Measurements from ENCODE around the gene POU4F1.
"Not testable (repeated sequence)": the region's sequence is repeated elsewhere in the genome, so short reads cannot be mapped to it uniquely, and the experiment has no call there.

Gene POU4F1, protein sequence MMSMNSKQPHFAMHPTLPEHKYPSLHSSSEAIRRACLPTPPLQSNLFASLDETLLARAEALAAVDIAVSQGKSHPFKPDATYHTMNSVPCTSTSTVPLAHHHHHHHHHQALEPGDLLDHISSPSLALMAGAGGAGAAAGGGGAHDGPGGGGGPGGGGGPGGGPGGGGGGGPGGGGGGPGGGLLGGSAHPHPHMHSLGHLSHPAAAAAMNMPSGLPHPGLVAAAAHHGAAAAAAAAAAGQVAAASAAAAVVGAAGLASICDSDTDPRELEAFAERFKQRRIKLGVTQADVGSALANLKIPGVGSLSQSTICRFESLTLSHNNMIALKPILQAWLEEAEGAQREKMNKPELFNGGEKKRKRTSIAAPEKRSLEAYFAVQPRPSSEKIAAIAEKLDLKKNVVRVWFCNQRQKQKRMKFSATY

DNA sequence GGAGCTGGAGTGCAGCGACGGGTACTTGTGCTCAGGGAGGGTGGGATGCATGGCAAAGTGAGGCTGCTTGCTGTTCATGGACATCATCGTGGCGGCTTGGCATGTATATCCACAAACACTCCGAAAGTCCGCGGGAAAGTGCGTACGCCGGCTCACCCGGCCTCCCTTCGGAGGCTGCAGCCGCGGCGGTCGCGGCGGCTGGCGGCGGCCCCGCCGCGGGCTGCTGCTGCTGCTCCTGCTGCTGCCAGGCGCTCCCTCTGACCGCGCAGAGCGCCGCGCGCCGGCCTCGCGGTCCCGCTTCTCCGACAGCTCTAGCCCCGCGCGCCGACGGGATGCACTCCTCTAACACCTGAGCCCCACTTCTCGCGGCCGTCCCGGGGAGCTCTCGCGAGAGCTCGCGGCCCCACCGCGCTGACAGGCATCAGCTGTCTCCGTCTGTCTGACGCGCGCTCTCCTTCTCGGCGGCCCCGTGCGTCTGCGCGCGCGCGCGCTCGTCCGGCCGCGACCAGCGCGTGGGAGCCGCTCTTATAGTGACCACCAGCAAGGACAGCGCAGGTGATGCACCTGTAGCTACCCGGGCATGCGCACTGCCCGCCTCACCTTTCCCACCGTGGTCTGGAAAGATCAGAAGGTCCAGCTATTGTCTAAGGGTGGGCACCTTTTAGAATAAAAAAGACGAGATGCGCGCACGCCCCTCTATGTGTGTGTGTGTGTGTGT lies at the start of gene POU4F1:
POU4F1 (minus strand) TSS at position 313 of the 718 bp plus-strand sequence; CDS start at position 87, 226 bp downstream.
- DNase-seq (ENCODE audit: low read depth in 2 of 3, low spot score in 2 of 3) = peak in 1 of 3 experiments; percentile 35

DNA sequence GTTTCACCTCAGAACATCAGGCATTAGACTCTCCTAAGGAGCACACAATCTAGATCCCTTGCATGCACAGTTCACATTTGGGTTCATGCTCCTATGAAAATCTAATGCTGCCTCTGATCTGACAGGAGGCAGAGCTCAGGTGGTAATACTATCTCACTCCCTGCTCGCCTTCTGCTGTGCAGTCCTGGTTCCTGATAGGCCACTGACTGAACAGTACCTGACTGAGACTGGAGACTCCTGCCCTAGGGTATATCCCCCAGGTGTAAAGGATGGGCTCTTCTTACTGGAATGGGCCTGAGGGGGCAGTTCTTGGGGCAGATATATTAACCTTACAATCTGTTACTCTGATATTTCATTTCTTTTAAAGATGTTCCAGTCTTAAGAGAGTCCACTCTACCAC lies 49.3 kb upstream of the POU4F1 start:
- DNase-seq (ENCODE audit: low read depth in 2 of 3, low spot score in 2 of 3) = no peak

DNA sequence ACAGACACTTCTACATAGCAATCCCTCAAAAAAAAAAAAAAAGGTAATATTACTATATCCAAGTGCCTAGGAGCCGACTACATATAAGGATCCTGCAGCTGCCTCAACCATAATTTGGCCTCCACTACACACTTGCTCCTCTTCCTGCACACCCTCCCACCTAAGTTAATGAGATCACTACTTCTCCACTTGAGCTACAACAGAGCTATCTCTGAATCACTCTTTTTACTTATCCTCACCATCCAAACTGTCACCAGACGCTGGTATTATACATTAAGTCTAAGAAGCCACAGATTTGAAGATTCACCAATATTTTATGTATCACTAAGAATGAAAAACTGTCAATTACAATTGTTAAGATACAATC lies 47.3 kb upstream of the POU4F1 start:
- DNase-seq (ENCODE audit: low read depth in 2 of 3, low spot score in 2 of 3) = no peak

DNA sequence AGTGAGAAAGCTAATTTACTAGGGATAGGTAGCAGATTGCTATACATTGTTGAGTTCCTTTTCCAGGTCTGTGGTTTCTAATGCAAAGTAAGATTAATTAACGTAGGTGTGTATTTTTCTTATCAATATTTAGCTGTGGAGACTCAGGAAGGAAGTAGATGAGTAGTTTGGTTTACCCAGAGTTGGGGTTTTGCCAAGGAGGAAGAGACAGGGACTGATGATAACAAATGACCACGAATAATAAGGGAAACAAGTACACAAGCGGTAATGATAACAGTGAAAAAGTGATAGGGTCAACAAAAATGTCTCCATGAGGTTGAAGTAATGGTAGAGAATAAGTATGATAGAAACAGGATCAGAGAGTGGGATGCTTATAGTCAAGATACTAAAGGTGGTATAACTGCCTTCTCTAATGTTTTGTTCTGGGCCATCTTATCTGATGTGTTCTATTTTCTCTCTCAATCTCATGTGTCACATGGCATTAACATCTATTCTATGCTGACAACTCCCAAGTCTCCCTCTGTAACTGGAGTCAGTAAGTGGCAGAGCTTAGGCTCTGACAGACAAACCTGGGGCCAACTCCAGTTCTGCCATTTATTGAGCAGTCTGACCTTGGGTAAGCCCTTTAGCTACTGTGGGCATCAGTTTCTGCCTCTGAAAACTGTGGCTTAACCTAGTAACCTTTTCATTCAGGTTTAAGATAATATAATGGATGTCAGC lies 46.8 kb upstream of the POU4F1 start:
- no peak for DNase-seq (ENCODE audit: low read depth in 2 of 3, low spot score in 2 of 3)

DNA sequence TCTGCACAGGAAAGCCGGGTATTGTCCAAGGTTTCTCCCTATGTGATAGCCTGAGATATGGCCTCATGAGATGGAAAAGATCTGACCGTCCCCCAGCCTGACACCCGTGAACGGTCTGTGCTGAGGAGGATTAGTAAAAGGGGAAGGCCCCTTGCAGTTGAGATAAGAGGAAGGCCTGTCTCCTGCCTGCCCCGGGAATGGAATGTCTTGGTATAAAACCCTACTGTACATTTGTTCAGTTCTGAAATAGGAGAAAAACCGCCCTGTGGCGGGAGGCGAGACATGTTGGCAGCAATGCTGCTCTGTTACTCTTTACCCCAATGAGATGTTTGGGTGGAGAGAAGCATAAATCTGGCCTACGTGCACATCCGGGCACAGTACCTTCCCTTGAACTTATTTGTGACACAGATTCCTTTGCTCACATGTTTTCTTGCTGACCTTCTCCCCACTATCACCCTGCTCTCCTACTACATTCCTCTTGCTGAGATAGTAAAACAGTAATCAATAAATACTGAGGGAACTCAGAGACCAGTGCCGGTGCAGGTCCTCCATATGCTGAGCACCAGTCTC lies 43.8 kb upstream of the POU4F1 start:
- not testable (repeated sequence) for DNase-seq (ENCODE audit: low read depth in 2 of 3, low spot score in 2 of 3)

DNA sequence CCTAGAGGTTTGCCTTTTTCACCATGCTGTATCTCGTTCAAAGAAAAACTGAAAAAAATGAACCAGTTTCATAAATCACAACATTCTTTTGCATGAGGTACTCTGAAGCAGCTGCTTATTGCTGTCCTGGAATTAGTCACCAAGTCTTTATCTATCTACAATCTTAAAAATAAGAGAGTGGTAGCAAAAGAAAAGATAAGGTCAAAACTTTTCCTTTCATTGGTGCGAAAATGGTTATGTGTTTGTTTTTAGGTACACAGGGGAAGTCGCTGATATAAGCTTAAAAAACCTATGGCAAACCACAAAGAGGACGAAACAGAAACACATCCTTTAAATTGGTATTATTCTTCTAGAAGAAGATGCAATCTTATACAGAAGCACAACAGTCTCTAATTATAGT lies 34.9 kb upstream of the POU4F1 start:
- DNase-seq (ENCODE audit: low read depth in 2 of 3, low spot score in 2 of 3) = no peak

DNA sequence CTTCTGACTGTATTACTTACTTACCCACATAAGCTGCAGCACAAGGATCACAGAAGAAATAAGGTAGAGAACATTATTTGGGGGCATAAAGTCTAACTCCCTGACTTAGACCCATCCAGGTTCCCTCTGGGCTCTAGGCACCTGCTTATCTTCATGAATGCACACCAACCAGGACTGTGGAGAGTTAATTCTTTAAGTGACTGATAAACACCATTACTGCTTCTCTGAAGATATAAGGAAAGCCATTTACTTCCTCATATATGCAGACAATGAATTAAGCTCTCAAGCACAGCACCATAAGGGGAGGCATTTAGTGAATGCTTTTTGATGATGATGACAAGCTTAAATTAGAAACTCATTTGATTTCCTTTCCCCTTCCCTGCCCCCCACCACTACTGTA lies 33.1 kb upstream of the POU4F1 start:
- DNase-seq (ENCODE audit: low read depth in 2 of 3, low spot score in 2 of 3) = no peak

DNA sequence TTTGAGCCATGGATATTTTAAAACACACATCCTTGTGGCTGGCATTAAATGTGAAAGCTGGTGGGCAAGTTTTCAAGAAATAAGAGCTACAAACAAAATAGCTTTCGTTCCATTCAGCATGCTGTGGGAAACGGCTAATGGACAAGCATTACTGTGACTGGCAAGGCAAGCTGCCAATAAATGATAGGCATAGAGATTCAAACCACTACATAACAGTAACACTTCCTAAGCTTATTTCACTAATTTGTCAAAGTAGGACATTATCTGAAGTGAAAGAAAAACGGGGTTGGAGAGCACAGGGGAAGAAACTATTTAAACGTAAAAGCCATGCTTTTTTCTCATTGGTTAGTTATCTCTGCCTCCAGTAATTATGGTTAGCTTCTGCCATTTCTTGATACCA lies 29.6 kb upstream of the POU4F1 start:
- DNase-seq (ENCODE audit: low read depth in 2 of 3, low spot score in 2 of 3) = no peak

DNA sequence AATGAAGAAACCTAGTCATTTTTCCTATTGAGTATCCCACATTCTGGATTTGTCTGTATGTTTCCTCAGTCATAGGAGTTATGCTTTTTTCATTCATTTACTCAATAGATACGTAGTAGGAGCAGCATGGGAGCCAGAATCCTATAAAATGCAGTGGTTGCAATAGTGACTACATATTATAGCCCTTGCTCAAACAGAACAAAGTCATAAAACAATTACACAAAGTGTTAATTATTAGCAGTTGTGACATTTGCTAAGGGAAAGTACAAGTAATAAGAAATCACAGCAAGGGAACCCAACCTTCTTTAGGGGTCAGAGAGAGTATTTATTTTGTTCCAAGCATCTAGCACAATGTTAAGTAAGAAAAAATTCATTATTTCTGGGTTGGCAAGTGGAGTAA lies 27.7 kb upstream of the POU4F1 start:
- DNase-seq (ENCODE audit: low read depth in 2 of 3, low spot score in 2 of 3) = no peak

DNA sequence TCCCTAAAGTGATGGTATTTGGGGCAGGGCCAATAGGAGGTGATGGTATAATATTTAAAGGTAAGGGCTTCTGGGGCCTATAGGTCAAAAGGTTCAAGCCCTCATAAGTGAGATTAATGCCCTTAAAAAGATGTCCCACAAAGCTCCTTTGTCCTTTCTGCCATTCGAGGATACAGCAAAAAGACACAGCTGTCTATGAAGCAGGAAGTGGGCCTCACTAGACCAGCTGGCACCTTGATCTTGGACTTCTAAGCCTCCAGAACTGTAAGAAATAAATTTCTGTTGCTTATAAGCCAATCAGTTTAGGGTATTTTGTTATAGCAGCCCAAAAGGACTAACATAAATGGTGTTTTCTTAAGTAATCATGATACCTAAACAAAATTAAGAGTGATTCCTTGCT lies 27.2 kb upstream of the POU4F1 start:
- DNase-seq (ENCODE audit: low read depth in 2 of 3, low spot score in 2 of 3) = no peak

DNA sequence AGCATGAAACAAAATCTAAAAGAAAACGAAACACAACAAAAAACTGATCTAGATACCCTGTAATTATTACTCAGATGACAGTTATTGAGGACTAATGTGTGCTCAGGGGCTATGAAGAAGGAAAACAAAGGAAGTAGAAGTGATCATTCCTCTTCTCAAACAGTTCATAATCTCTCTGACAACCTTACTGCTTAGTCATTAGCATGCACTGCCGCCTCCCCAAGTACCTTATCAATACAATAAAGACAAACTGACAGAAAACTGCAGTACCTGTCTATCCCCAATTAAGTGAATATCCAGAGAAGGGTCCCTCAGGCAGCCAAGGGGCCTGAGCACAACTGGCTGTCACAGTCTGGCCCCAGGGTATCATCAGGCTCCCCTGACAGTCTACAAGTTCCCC lies 22.0 kb upstream of the POU4F1 start:
- no peak for DNase-seq (ENCODE audit: low read depth in 2 of 3, low spot score in 2 of 3)

DNA sequence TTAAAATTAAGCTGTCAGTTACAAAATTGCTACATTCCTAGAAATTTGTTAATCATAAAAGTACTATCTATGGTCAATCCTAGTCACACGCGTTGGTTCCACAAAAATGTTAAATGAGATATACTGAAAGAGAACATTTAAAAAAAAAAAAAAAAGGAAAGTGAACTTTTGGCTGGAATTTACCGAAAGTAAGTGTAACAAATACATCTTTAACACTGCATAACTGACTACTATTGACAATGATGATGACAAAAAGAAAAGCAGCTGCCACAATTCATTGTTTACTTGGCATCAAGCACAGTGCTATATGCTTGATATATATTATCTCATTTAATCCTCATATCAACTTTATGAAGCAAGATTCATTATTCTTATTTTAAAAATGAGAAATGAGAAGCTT lies 19.8 kb upstream of the POU4F1 start:
- no peak for DNase-seq (ENCODE audit: low read depth in 2 of 3, low spot score in 2 of 3)

DNA sequence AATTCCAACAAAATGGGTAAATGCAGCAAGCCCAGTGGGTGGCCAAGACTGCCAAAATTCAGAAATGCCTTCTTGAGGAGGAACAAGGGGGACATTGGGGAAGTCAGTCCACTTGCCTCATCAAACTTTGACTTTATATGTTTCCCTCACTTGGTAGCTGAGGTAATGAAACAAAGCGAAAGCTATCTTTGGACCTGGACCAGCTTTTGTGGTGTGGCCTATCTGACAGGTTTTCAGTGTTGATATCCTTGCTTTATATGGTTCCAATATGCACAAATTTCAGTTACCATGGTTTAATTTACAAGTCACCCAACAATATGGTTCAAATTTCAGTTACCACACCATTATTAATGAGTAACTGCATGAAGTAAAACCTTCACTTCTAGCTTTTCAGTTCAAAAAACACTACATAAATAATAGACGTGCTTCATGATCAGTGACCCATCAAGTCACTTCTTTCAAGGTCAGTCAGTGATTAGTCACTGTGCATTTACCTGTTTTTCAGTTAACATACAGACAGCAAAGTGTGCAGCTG lies 17.7 kb upstream of the POU4F1 start:
- DNase-seq (ENCODE audit: low read depth in 2 of 3, low spot score in 2 of 3) = no peak

DNA sequence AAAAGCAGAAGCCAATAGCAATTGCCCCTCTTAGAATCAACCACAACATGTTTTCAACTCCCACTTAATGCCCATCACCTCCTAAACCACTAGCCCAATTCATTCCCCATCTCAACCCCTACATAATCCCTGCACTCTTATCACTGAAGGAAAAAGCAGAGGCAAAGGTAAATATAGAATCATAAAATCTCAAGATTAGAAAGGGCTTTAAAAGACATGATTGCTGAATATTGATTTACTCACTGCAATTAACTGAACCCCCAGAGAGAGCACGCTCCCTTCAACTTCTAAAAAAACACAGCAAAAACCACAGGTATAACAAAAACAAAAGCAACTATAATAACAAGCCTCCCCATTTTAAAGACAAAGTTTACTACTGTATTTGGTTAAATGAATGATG lies 15.1 kb upstream of the POU4F1 start:
- DNase-seq (ENCODE audit: low read depth in 2 of 3, low spot score in 2 of 3) = no peak

DNA sequence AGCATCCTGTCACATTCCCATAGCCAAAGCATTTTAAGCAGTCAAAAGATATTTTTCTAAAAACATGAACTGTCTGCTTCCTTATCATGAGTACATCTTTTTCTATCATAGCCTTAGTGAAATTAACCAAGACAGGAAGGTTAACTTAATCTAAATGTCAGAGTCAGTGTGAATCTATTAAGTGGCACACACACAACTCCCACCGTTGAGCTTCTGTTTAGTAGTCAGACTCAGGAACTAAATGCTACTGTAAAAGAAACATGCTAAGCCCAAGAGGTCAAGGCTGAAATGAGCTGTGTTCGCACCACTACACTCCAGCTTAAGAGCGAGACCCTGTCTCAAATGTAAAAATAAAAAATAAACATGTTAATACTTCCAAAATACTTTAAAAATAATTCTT lies 7.7 kb upstream of the POU4F1 start:
- DNase-seq (ENCODE audit: low read depth in 2 of 3, low spot score in 2 of 3) = no peak

DNA sequence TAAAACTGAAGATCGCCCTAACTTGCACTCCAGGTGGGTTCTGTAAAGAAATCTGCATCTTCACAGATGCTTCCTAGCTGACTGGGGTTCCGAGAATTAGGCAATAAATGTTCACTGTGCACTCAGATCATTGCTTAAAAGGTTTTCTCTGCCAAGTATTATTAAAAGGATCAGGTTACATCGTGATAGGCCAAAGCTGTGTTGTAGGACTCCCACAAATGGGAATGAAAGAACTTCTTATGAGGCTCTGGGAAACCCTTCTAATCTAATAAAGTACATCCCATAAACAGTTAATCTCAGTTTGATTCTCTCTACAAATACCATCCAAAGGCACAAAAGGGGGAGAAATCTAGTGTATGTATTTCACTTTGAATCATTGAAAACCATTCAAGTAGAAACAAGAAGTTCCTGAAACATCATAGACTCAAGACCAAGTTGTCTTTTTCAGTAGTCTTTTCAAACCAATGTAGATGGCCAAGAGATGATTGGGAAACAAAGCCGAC lies 7.1 kb upstream of the POU4F1 start:
- DNase-seq (ENCODE audit: low read depth in 2 of 3, low spot score in 2 of 3) = no peak

DNA sequence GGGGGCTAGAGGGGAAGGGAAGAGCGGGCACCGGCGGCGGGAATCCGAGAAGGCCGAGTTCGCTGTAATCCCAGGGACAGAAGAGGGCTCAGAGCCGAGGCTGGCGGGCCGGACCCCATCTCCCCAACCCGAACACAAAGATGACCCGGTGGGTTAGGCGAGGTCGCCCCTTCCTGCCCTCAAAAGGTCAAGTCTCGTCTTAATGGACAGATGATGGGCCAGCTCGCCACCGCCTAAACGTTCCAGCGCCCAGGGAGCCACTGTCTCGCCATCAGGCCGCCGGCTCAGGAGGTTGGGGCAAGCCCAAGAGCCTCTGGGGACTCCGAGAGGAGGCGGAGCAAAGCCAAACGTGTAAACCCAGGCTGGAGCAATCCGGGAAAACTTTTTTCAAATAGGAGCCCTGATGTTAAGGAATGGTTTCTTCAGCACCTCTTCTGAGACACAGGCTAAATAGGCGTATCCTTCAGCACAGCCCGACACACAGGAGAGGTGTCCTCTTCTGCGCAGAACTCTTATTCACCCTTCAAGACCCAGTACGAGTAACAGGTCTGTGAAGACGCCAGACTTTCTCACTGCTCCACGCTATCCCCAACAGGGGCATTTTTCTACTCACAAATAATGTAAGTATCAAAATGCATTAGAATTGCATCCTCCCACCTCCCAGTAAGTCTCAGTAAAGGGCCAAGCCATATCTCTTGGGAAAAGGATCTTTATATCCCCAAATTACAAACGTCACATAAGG lies 6.3 kb upstream of the POU4F1 start:
- DNase-seq (ENCODE audit: low read depth in 2 of 3, low spot score in 2 of 3) = no peak

DNA sequence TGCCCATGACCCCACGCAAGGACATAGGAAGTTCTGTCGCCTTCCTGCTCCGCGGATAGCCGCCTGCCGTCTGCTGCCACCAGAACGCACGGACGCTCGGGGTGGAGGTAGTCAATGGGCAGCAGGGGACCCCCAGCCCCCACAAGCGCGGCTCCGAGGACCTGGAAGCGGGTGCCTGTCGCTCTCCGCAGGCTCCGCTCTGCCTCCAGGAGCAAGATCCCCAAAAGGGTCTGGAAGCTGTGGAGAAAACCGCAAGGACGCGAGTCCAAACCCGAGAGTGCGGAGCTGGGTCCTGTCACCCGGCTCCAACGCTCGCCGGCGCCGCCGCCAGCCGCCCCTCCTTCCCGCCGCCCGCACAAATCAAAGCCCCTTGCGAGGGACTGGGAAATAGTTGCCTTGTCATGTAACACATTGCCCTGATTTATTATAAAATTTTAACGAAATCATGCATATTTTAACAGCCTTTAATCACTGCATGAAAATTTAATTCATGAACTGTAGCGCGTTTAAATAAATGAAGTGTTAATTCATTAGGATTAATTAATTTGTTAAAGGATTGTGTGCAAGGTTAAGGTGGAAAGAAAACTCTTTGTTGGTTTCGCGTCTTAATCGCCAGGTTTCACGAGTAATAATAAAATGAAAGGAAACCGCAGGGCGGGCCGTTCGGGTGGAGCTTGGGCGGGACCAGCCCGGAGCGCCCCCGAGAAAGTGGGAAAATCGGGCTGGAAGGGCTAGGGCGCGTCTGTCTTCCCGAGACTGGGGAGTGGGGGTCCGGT lies 5.5 kb upstream of the POU4F1 start:
- no peak for DNase-seq (ENCODE audit: low read depth in 2 of 3, low spot score in 2 of 3)

DNA sequence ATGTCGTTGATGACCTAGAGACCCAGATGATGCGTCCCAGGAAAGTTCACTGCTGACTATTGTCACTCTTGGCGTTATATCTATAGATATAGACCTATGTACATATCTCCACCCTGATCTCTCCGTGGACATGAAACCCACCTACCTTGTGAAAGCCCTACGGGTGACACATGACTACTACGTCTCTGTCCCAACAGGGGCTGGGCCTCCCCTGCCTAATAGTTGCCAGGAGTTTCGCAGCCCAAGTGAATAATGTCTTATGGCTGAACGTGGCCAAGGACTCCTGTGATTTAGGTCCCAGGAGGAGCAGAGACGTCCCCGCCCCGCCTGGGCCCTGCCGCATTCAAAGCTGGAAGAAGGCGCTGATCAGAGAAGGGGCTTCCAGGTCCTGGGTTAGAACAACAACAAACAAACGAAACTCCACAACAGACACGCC lies 4.9 kb upstream of the POU4F1 start:
- DNase-seq (ENCODE audit: low read depth in 2 of 3, low spot score in 2 of 3) = no peak
